Activated CD8-positive, alpha-beta memory T cell treated with anti-CD3 and anti-CD28 coated beads, Interleukin-2, amount 10 ng/mL, durations not matched to agents 7 days and 5 days (primary cell): ENCODE results near the gene NLRC3. TPM values are rescaled to one million over a fixed set of nuclear protein-coding genes. Genes with fewer than 3 reads are reported as not detected.
A peak's percentile ranks its signal among the peaks of the same experiment; 100 is the strongest.

Experiments used
- ATAC-seq: fragments of 150-1000 bp; cut with Tn5 transposase; one replicate; pipeline ENCODE4 v1.10.0; 2021; ENCODE audit warnings: moderate library complexity
- CTCF ChIA-PET: fragments of 350-600 bp; sonication (Branson Sonifier 250); formaldehyde crosslinking; loops from one replicate; lab custom pipeline; 2021; ENCODE audit warnings: antibody characterized with exemption; lab: Charles Lee
- DNase-seq: peaks from one replicate; pipeline ENCODE4 v3.0.0-alpha.2; 2020
- H3K27ac Mint-ChIP-seq: one replicate; pipeline ENCODE4 v1.8.0; 2021; ENCODE audit warnings: mild to moderate bottlenecking, mixed read lengths
- H3K27me3 Mint-ChIP-seq: one replicate; pipeline ENCODE4 v1.8.0; 2021; ENCODE audit warnings: mixed read lengths
- H3K36me3 Mint-ChIP-seq: one replicate; pipeline ENCODE4 v1.8.0; 2021; ENCODE audit warnings: mild to moderate bottlenecking, mixed read lengths
- H3K4me1 Mint-ChIP-seq: one replicate; pipeline ENCODE4 v1.8.0; 2021; ENCODE audit warnings: mixed read lengths
- H3K4me3 Mint-ChIP-seq: one replicate; pipeline ENCODE4 v1.8.0; 2021; ENCODE audit warnings: mild to moderate bottlenecking, moderate library complexity, mixed read lengths
- H3K9me3 Mint-ChIP-seq: one replicate; pipeline ENCODE4 v1.8.0; 2022; ENCODE audit warnings: low read depth, mixed read lengths
- total RNA-seq, 2 experiments: library from RNA; stranded (reverse); gene quantifications; one replicate each; pipeline ENCODE4 v1.2.3, GENCODE V29; 2021

The NLRC3 gene
- total RNA-seq, 2 experiments from 2014 or later, result 77.2 to 116 TPM

GRCh38 chr16:3520841-3521240, 56.4 kb downstream of the NLRC3 start:
- no peaks in the 10 kb centered on the region for H3K27me3 Mint-ChIP-seq
- no peak for DNase-seq
- CTCF ChIA-PET, result interaction anchor here (0.9 kb wide), 1 partner anchor 256 kb away, joined by 3 read pairs; no protein-coding TSS in a partner anchor
- peaks cover 25% of the 10 kb centered on the region for H3K36me3 Mint-ChIP-seq
- no peak overlapping the region for H3K4me3 Mint-ChIP-seq
- H3K27ac Mint-ChIP-seq, result no peak overlapping the region
- H3K4me1 Mint-ChIP-seq, result peaks cover under 1% of the 10 kb centered on the region
- no peaks in the 10 kb centered on the region for H3K9me3 Mint-ChIP-seq
- ATAC-seq, result no peak

GRCh38 chr16:3520413-3520812, 56.8 kb downstream of the NLRC3 start:
- ATAC-seq (no peak), DNase-seq (no peak)
- Mint-ChIP-seq H3K27me3 (no peaks in the 10 kb centered on the region), H3K4me3 (no peak overlapping the region), H3K36me3 (peaks cover 27% of the 10 kb centered on the region), H3K9me3 (no peaks in the 10 kb centered on the region), H3K27ac (no peak overlapping the region), H3K4me1 (no peaks in the 10 kb centered on the region)
- CTCF ChIA-PET, result no interaction called here

- Mint-ChIP-seq H3K27ac (no peak overlapping the region), H3K9me3 (no peaks in the 10 kb centered on the region), H3K27me3 (no peaks in the 10 kb centered on the region), H3K4me1 (peaks cover under 1% of the 10 kb centered on the region), H3K4me3 (no peak overlapping the region), H3K36me3 (peaks cover 30% of the 10 kb centered on the region)
- CTCF ChIA-PET, result interaction anchor here (0.9 to 1.3 kb wide), 2 partner anchors 8 to 10 kb away, joined by 3 to 5 read pairs; no protein-coding TSS in a partner anchor
- ATAC-seq (no peak), DNase-seq (no peak)
Measured at GRCh38 chr16:3519581-3519980, 57.6 kb downstream of the NLRC3 start.

GRCh38 chr16:3518986-3519348, 58.2 kb downstream of the NLRC3 start:
- no peak overlapping the region for H3K27ac Mint-ChIP-seq

GRCh38 chr16:3518292-3518985, 58.8 kb downstream of the NLRC3 start:
- ATAC-seq (no peak), DNase-seq (no peak)
- Mint-ChIP-seq H3K27ac (no peak overlapping the region), H3K4me3 (no peak overlapping the region), H3K4me1 (peaks cover 12% of the 10 kb centered on the region), H3K27me3 (no peaks in the 10 kb centered on the region), H3K9me3 (no peaks in the 10 kb centered on the region), H3K36me3 (peaks cover 35% of the 10 kb centered on the region)
- CTCF ChIA-PET, result interaction anchor here (0.9 to 1.5 kb wide), 3 partner anchors 9 to 18 kb away, joined by 3 to 5 read pairs (median 4); partner anchors contain the start of gene CLUAP1

More at GRCh38 chr16:3518986-3519348, 58.2 kb downstream of the NLRC3 start:
- CTCF ChIA-PET, result interaction anchor here (0.9 to 1.3 kb wide), 2 partner anchors 8 to 10 kb away, joined by 3 to 5 read pairs; no protein-coding TSS in a partner anchor
- peaks cover 6% of the 10 kb centered on the region for H3K4me1 Mint-ChIP-seq
- H3K36me3 Mint-ChIP-seq, result peaks cover 34% of the 10 kb centered on the region
- no peaks in the 10 kb centered on the region for H3K9me3 Mint-ChIP-seq
- no peak for DNase-seq
- ATAC-seq, result no peak
- H3K27me3 Mint-ChIP-seq, result no peaks in the 10 kb centered on the region
- no peak overlapping the region for H3K4me3 Mint-ChIP-seq

- Mint-ChIP-seq H3K4me1 (peaks cover 25% of the 10 kb centered on the region), H3K27ac (no peak overlapping the region), H3K9me3 (no peaks in the 10 kb centered on the region), H3K4me3 (no peak overlapping the region), H3K27me3 (no peaks in the 10 kb centered on the region), H3K36me3 (peaks cover 40% of the 10 kb centered on the region)
- ATAC-seq (no peak), DNase-seq (no peak)
- CTCF ChIA-PET, result interaction anchor here (3.0 kb wide), 1 partner anchor 11 kb away, joined by 13 read pairs; no protein-coding TSS in a partner anchor
Measured at GRCh38 chr16:3515897-3516296, 61.3 kb downstream of the NLRC3 start.

GRCh38 chr16:3514621-3515020, 62.6 kb downstream of the NLRC3 start:
- H3K27ac Mint-ChIP-seq, result no peak overlapping the region
- H3K36me3 Mint-ChIP-seq, result peaks cover 42% of the 10 kb centered on the region
- ATAC-seq, result no peak
- CTCF ChIA-PET, result interaction anchor here (3.0 kb wide), 1 partner anchor 12 kb away, joined by 13 read pairs; no protein-coding TSS in a partner anchor
- H3K4me3 Mint-ChIP-seq, result no peak overlapping the region
- no peak for DNase-seq
- no peaks in the 10 kb centered on the region for H3K9me3 Mint-ChIP-seq
- H3K27me3 Mint-ChIP-seq, result no peaks in the 10 kb centered on the region
- H3K4me1 Mint-ChIP-seq, result peaks cover 36% of the 10 kb centered on the region

GRCh38 chr16:3513892-3514583, 63.2 kb downstream of the NLRC3 start:
- CTCF ChIA-PET, result interaction anchor here (3.0 kb wide), 1 partner anchor 12 kb away, joined by 13 read pairs; no protein-coding TSS in a partner anchor
- Mint-ChIP-seq H3K4me3 (no peak overlapping the region), H3K27ac (peak overlapping the region; percentile 39), H3K36me3 (peaks cover 46% of the 10 kb centered on the region), H3K9me3 (no peaks in the 10 kb centered on the region), H3K27me3 (no peaks in the 10 kb centered on the region), H3K4me1 (peaks cover 42% of the 10 kb centered on the region)
- ATAC-seq (no peak), DNase-seq (no peak)

GRCh38 chr16:3511286-3512180, 65.7 kb downstream of the NLRC3 start:
- Mint-ChIP-seq H3K27me3 (no peaks in the 10 kb centered on the region), H3K4me1 (peaks cover 57% of the 10 kb centered on the region), H3K27ac (peak overlapping the region; percentile 48), H3K4me3 (no peak overlapping the region), H3K9me3 (no peaks in the 10 kb centered on the region), H3K36me3 (peaks cover 56% of the 10 kb centered on the region)
- DNase-seq (no peak), ATAC-seq (no peak)
- CTCF ChIA-PET, result interaction anchor here (1.3 to 1.4 kb wide), 2 partner anchors 13 to 14 kb away, joined by 4 to 5 read pairs; no protein-coding TSS in a partner anchor

GRCh38 chr16:3510416-3510815, 66.8 kb downstream of the NLRC3 start:
- peak overlapping the region; percentile 48 for H3K27ac Mint-ChIP-seq
- DNase-seq (no peak), ATAC-seq (no peak)
- peaks cover 65% of the 10 kb centered on the region for H3K4me1 Mint-ChIP-seq
- H3K27me3 Mint-ChIP-seq, result no peaks in the 10 kb centered on the region
- CTCF ChIA-PET, result interaction anchor here (0.9 to 2.1 kb wide), 5 partner anchors 15 to 463 kb away, joined by 3 to 10 read pairs (median 4); no protein-coding TSS in a partner anchor
- no peaks in the 10 kb centered on the region for H3K9me3 Mint-ChIP-seq
- no peak overlapping the region for H3K4me3 Mint-ChIP-seq
- H3K36me3 Mint-ChIP-seq, result peaks cover 58% of the 10 kb centered on the region

GRCh38 chr16:3509470-3509928, 67.7 kb downstream of the NLRC3 start:
- peak overlapping the region; percentile 25 for H3K4me3 Mint-ChIP-seq
- CTCF ChIA-PET, result interaction anchor here (0.8 to 2.1 kb wide), 8 partner anchors 9 to 462 kb away, joined by 3 to 10 read pairs (median 4); partner anchors contain the start of gene CLUAP1
- H3K9me3 Mint-ChIP-seq, result no peaks in the 10 kb centered on the region
- H3K27me3 Mint-ChIP-seq, result no peaks in the 10 kb centered on the region
- ATAC-seq (peak; percentile 96), DNase-seq (peak; percentile 93)
- peaks cover 70% of the 10 kb centered on the region for H3K4me1 Mint-ChIP-seq
- H3K27ac Mint-ChIP-seq, result peak overlapping the region; percentile 92
- H3K36me3 Mint-ChIP-seq, result peaks cover 58% of the 10 kb centered on the region

GRCh38 chr16:3508736-3509135, 68.5 kb downstream of the NLRC3 start:
- H3K36me3 Mint-ChIP-seq, result peaks cover 53% of the 10 kb centered on the region

More at GRCh38 chr16:3508736-3509135, 68.5 kb downstream of the NLRC3 start:
- H3K27ac Mint-ChIP-seq, result peak overlapping the region; percentile 92
- H3K9me3 Mint-ChIP-seq, result no peaks in the 10 kb centered on the region
- H3K4me1 Mint-ChIP-seq, result peaks cover 70% of the 10 kb centered on the region
- no peaks in the 10 kb centered on the region for H3K27me3 Mint-ChIP-seq
- ATAC-seq (no peak), DNase-seq (no peak)
- H3K4me3 Mint-ChIP-seq, result peak overlapping the region; percentile 27
- CTCF ChIA-PET, result interaction anchor here (0.8 to 2.1 kb wide), 3 partner anchors 18 to 225 kb away, joined by 3 to 10 read pairs (median 4); no protein-coding TSS in a partner anchor
